G401.6 (cell line): ENCODE results near the gene TRAPPC2L.
"Not testable (repeated sequence)": the region's sequence is repeated elsewhere in the genome, so short reads cannot be mapped to it uniquely, and the experiment has no call there.

ENCODE experiments used
- FAIRE-seq: peaks from 2 replicates; lab custom pipeline; 2012; peaks lifted over from hg19 to GRCh38; lab: Jason Lieb, UNC

Gene TRAPPC2L

GRCh38 chr16:88819126-88819525 lies 37.8 kb upstream of the TRAPPC2L start:
- no peak for FAIRE-seq

- FAIRE-seq: no peak
Measured at GRCh38 chr16:88820385-88821025, 36.4 kb upstream of the TRAPPC2L start.

- no peak for FAIRE-seq
Measured at GRCh38 chr16:88821168-88821850, 35.6 kb upstream of the TRAPPC2L start.

- no peak for FAIRE-seq
Measured at GRCh38 chr16:88822281-88823040, 34.5 kb upstream of the TRAPPC2L start.

- FAIRE-seq: not testable (repeated sequence)
Measured at GRCh38 chr16:88823646-88824045, 33.3 kb upstream of the TRAPPC2L start.

GRCh38 chr16:88824256-88825077 lies 32.5 kb upstream of the TRAPPC2L start:
- FAIRE-seq: no peak

- no peak for FAIRE-seq
Measured at GRCh38 chr16:88825146-88825545, 31.8 kb upstream of the TRAPPC2L start.

GRCh38 chr16:88826070-88826840 lies 30.7 kb upstream of the TRAPPC2L start:
- FAIRE-seq: no peak

- FAIRE-seq: no peak
Measured at GRCh38 chr16:88827727-88828126, 29.2 kb upstream of the TRAPPC2L start.

- FAIRE-seq: no peak
Measured at GRCh38 chr16:88828711-88829110, 28.2 kb upstream of the TRAPPC2L start.

- no peak for FAIRE-seq
Measured at GRCh38 chr16:88830258-88830657, 26.7 kb upstream of the TRAPPC2L start.

GRCh38 chr16:88830783-88831182 lies 26.1 kb upstream of the TRAPPC2L start:
- no peak for FAIRE-seq

GRCh38 chr16:88831838-88832237 lies 25.1 kb upstream of the TRAPPC2L start:
- no peak for FAIRE-seq

- no peak for FAIRE-seq
Measured at GRCh38 chr16:88833086-88833485, 23.8 kb upstream of the TRAPPC2L start.

GRCh38 chr16:88834670-88835069 lies 22.3 kb upstream of the TRAPPC2L start:
- no peak for FAIRE-seq

- no peak for FAIRE-seq
Measured at GRCh38 chr16:88835383-88835782, 21.5 kb upstream of the TRAPPC2L start.

- no peak for FAIRE-seq
Measured at GRCh38 chr16:88835818-88836217, 21.1 kb upstream of the TRAPPC2L start.

- FAIRE-seq: no peak
Measured at GRCh38 chr16:88836791-88837190, 20.1 kb upstream of the TRAPPC2L start.

- no peak for FAIRE-seq
Measured at GRCh38 chr16:88837806-88838205, 19.1 kb upstream of the TRAPPC2L start.

GRCh38 chr16:88838566-88838965 lies 18.4 kb upstream of the TRAPPC2L start:
- no peak for FAIRE-seq

GRCh38 chr16:88839026-88839529 lies 17.8 kb upstream of the TRAPPC2L start:
- no peak for FAIRE-seq
